SK-MEL-5 (cell line): ENCODE results near the gene CACNB4. TPM values are rescaled to one million over a fixed set of nuclear protein-coding genes. Genes with fewer than 3 reads are reported as not detected.
"Not testable (repeated sequence)": the region's sequence is repeated elsewhere in the genome, so short reads cannot be mapped to it uniquely, and the experiment has no call there.

Source experiments
- DNase-seq: peaks from one replicate; pipeline ENCODE4 v3.0.0-alpha.2; 2016; ENCODE audit warnings: low read depth, low spot score
- in situ Hi-C: cut with HindIII; loops from 2 replicates; pipeline ENCODE4 v1.10.0; 2016; ENCODE audit warnings: low sequenced_read_pairs, high pct_unique_total_duplicates, low pct_unique_long_range_greater_than_20kb
- total RNA-seq: library from RNA; depleted of rRNA; stranded (reverse); fragments of >200 nt; shearing (Covaris generic); gene quantifications from 2 replicates; pipeline ENCODE4 v1.2.3, GENCODE V29; 2014

The CACNB4 gene
- total RNA-seq, 1 experiment from 2014 or later = 0.29 TPM

DNA sequence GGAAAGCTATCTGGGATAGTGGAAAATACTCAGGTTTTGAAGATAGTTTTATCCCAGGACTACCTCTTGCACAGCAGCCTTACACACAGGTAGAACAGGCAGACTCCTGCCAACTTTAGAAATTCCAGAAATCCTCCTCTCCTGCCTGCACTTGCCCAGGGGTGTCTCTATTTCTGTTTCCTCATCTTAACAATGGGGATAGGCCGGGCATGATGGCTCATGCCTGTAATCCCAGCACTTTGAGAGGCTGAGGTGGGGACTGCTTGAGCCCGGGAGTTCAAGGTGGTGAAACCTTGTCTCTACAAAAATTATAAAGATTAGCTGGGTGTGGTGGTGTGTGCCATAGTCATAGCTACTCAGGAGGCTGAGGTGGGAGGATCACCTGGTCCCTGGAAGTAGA is 153.7 kb downstream of the CACNB4 start:
- DNase-seq = no peak
- in situ Hi-C loops = no loop called here

DNA sequence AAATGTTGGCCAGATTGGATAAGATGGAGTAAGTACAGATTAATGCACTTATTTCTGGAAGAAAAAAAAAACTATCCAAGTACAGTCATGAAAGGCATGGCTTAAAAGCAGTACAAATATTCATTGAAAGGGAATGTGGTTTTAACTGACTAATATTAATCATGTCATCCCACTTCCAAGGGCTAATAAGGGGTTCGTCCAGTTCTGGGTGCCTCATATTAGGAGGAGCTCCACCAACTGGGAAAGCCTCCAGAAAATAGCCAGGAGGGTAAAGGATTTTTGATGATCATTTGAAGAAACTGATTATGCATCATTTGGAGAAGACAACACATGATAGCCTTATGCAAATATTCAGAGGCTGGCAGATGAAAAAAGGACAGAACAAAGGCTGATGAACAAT is 155.4 kb downstream of the CACNB4 start:
- in situ Hi-C loops = no loop called here

DNA sequence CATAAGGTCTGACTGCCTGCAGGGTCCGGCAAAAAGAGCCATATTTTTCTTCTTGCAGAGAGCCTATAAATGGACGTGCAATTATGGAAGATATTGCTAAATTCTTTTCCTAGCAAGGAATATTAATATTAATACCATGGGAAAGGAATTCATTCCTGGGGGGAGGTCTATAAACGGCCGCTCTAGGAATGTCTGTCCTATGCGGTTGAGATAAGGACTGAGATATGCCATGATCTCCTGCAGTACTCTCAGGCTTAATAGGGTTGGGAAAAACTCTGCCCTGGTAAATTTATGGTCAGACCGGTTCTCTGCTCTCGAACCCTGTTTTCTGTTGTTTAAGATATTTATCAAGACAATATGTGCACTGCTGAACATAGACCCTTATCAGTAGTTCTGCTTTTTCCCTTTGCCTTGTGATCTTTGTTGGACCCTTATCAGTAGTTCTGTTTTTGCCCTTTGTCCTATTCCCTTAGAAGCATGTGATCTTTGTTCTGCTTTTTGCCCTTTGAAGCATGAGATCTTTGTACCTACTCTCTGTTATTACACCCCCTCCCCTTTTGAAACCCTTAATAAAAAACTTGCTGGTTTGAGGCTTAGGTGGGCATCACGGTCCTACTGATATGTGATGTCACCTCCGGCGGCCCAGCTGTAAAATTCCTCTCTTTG is 156.2 kb downstream of the CACNB4 start:
- DNase-seq, in situ Hi-C loops: not testable (repeated sequence)

More for the DNA sequence above, 155.4 kb downstream of the CACNB4 start:
- DNase-seq = no peak

DNA sequence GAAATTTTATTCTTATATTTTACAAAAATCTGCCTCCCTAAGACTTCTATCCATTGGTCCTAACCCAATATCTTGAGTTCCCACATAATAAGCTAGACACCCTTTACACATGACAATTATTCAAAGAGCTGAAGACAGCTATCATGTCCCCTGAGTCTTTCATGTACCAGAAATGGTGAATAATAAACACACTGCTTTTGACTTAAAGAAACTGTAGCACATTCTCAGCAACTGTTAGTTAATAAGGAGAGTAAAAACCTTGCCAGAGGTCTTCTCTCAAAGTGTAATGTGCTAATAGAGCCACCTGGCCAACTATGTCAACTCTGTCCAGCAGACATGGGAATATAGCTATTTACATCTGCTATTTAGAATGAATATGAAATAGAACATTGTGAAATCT is 160.9 kb downstream of the CACNB4 start:
- in situ Hi-C loops = no loop called here
- no peak for DNase-seq

DNA sequence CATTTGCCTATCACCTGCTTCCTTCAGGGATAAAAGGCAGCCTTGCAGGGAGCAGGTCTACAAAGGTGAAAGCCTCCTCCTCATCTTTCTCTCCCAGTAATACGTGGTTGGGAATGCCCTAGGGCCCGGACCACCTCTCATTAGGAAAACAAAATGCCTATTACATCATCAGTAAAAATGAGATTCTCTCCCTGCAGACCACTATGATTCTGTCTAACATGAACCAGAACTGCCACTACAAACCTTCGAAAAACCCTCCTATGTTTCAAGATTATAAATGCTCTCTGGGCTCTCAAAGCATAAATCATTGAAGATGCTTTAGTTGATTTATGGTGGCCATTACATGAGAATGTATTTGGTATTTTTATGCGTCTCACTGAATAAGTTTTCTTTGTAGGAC is 162.2 kb downstream of the CACNB4 start:
- DNase-seq = no peak
- in situ Hi-C loops = no loop called here

DNA sequence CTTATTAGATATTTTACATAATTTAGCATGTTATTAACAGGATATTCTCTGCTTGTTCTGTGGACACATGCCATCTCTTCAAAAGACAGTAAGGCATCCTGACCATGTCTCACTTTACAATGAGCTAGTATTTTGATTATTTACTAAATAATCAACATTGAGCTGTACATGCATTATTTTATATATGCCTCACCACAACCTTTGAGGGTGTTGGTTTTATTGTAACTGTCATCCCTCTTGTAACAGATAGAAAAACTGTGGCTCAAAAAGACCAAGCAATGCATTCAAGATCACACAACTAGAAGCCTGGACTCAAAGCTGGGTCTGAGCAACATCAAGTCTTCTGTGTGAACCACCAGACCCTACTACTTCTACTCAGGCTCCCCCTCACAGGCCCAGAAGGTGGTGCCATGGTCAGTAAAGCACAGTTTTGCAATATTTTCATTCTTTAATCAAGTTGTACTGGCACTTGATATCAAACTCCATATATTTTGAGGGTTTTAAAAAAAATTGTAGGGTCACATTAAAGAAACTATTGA is 165.5 kb downstream of the CACNB4 start:
- DNase-seq = no peak
- in situ Hi-C loops = no loop called here

DNA sequence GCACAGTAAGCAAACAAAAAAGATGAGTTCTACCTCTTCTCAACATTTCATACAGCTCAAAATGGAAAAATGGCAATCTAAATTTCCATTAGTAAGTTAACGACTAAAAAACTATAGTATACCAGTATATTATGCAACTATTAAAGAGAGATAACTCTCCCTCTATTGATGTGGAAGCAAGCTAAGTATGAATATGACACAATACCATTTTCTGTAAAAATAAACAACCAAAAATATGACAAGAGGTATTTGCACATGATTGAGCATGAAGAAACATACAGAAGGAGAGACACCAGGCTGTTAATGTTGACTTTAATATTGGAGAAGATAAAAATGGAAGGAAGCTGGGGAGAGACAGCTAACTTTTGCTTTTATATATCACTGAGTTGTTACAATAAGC is 167.1 kb downstream of the CACNB4 start:
- no peak for DNase-seq
- in situ Hi-C loops = no loop called here

DNA sequence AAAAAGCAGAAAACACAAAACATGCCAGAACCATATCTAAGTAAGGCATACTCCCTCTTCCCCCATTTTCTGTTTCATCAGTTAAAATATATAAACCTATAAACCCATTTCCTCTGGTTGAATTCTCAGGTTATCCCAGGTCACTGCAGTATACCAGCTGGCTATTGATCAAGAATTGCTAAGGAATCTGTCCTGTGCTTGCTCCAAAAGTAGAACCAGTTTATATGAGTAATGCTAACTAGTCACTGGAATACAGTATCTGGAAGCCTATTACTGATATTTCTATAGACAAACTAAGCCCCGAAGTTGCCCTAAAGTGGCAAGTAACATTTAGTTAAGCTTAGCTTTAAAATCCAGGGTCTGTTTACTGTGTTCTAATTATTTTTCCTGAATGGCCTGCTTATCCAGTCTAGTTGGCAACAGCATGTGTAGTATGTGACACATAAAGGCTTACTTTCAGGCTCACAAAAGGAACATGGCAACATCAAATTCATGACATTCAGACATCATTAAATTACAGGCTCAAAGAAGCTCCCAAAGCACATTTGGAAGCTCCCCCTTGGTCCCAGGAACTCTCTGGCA is 167.7 kb downstream of the CACNB4 start:
- no peak for DNase-seq
- in situ Hi-C loops = no loop called here

DNA sequence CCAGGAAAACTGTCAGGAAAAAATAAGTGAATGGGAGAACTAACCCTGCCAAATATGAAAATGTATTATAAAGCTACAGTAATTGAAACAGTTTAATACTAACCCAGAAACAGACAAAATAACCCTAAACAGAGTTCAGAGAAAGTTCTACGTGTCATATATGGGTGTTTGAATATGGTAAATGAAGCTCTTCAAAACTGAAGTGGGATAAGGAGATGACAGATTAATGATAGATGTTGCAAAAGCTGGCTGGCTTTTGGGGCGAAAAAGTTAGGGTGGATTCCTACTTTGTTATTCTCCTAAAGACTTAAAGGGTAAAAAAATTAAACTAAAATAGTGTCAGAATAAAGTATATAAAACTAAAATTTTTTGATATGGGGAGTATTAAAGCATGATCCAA is 168.8 kb downstream of the CACNB4 start:
- in situ Hi-C loops = no loop called here
- DNase-seq = no peak

DNA sequence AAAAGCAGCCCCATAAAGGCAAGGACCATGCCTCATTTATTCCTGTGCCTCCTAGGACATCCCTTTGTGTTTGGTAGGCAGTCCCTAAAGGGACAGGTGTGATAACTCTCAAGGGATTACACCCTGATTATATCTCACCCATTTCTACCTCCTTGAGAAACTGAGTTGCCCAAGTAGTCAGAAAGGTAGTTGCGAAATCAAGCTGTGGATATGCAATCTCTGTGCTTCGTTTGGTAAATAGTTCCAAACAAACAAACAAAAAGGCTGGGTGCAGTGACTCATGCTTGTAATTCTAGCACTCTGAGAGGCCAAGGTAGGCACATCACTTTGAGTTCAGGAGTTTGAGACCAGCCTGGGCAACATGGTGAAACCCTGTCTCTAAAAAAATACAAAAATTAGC is 170.5 kb downstream of the CACNB4 start:
- no peak for DNase-seq
- in situ Hi-C loops = no loop called here

DNA sequence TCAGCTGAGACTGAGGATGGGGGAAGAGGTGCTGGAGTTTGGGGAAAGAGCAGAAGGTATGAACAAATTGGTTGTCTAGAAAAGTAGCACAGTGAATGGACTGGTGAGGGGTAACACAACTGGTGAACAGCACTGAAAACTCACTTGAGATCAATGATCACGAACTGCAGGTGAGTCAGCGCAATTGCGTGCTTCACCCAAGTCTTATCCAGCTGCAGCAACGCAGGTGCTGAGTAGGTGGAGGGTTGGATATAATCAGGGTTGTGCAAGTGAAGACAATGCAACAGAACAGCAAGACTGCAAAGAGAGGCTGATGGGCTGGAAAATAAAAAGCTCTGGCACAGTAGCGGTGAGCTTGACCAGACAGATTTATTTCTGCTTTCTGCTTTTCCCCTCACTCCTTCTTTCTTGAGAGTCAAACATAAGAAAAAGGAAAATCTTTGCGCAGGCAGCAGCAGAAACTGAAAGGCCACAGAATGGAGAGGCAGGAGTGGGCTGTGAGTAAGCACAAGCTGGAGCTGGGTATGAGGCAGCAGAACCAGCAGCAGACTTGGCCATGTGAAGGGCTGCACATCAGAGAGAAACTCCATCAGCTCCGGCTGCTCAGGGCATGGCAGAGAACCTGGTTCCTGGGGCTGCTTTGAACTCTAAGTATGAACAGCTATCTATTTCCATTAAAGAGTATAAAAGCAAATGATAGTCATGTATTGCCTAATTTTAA is 171.2 kb downstream of the CACNB4 start:
- DNase-seq = no peak
- in situ Hi-C loops = no loop called here

DNA sequence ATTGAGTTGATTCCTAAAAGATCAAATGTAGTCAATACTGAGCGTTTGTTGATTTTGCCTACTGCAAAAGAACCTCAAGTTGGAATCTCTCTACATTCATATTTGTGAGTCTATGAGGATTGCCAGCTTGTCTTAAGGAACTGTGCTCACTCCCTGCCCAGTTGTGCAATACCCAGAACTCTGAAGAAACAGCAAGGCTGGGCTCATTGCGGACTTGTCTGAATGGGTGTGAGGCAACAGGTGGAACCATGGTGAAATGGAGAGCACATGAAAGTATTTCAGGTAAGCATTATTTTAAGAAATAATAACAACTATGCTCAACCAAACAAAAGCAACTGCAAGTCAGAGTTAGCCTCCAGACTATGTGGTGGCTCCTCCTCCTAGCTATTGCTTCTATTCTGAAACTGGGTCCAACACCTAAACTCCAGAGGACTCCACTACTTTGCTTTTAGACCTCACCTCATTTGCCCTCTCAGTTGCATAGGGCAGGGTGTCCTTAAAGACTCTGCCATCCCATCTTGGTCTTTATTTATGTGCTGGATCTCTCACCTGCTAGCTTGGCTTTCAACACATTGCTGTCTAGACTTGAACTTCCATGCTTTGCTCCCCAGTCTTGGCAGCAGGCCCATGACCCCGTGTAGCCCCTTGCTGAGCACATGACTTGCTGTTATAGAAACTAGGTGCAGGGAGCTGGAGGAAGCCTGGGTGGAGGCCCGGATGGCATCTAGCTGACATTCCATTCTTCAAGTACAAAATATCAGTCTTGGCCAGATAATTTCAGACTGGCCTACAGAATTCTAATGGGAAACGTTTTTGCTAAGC is 175.8 kb downstream of the CACNB4 start:
- in situ Hi-C loops = no loop called here
- DNase-seq = no peak

DNA sequence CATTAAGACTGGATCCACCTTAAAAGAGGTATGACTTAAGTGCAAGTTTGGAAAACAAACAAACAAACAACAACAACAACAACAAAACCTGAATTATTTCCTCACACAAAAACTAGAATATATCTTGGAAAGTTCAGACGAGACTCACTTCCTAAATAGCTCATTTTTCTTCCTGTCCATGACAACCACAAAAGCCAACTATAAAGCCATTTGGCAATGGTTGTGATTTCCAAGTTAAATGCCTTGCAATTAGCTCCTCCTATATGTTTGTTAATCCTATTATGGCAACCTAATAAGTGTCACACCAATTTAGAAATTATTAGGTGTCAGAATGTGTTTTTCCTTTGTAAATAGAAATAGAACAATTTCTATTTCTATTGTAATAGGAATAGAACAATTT is 179.1 kb downstream of the CACNB4 start:
- in situ Hi-C loops = no loop called here
- no peak for DNase-seq

DNA sequence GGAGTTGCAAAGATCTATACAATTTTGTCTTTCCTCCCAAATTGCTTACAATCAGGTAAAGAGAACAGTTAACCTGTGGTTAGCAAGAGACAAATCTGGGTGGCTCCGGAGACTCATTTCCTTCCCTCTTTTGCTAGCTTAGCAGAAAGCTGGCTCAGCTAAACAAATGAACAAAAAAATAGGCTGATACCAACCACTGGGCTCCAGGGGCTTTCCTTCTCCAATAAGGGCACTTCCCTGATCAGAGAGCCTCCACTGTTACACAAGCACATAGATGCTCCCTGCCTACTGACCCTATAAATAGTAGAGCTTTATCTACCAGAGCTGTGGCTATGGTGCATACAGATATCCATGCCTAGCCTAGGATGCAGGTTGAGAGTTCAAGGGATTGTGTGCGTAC is 180.5 kb downstream of the CACNB4 start:
- in situ Hi-C loops = no loop called here
- no peak for DNase-seq

DNA sequence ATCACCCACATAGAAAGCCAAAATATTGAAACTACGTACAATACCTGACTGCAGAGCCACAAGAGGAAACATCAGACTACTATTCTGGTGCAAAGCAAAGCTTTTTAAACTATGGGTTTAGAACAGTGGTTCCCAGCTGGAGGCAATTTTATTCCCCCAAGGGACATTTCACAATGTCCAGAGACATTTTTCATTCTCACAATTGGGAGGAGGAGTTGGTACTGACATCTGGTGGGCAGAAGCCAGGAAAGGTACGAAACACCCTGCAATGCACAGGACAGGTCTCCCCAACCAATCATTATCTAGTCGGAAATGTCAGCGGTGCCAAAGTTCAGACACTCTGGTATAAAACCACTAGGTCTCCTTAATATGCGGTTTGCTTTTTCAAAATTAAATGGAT is 182.2 kb downstream of the CACNB4 start:
- in situ Hi-C loops = no loop called here
- no peak for DNase-seq

DNA sequence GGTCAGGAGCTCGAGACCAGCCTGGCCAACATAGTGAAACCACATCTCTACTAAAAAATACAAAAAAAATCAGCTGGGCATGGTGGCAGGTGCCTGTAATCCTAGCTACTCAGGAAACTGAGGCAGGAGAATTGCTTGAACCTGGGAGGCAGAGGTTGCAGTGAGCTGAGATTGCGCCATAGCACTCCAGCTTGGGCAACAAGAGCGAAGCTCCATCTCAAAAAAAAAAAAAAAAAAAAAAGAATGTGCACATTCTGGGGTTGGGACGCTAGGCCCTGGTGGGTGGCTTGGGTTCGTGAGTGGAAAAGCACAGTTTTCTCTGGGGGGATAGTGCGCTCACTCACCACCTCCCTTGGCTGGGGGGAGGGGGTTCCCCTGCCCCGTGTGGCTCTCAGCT is 183.2 kb downstream of the CACNB4 start:
- DNase-seq, in situ Hi-C loops: not testable (repeated sequence)

DNA sequence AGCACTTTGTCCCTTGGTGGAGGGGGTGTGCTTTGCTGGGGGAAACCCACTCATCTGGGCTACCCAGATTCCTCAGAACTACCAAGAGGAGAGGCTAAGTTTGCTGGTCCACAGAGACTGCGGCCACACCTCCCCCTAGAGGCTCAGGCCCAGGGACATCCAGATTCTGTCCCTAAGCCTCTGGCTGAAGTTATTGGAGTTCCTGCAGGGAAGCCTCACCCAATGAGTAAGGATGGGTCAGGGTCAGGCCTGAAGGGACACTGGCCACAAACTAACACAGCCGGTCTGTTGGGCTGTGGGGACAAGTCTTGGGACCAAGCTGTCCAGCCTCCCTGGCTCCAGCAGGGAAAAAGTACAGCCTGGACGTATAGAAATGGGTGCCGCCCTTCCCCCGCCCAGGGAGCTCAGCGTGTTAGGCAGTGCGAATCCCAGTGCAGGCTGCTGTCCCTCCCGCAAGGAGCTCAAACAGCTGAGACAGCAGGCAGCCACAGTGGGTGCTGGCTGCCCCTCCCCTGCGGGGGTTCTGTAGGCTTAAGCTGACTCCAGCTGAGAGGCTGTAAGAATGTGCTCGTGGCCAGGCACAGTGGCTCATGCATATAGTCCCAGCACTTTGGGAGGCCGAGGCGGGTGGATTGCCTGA is 183.7 kb downstream of the CACNB4 start:
- in situ Hi-C loops = no loop called here
- DNase-seq = no peak
